WTC11 (cell line): ENCODE data around the gene OBSCN. TPM values are rescaled to one million over a fixed set of nuclear protein-coding genes. Genes with fewer than 3 reads are reported as not detected.

Experiments
- ATAC-seq: fragments of 200-7000 bp; cut with Tn5 transposase; 2 replicates; pipeline ENCODE4 v1.10.0; 2021; ENCODE audit warnings: mild to moderate bottlenecking, moderate library complexity
- CTCF ChIA-PET: fragments of 300-600 bp; sonication (Branson Sonifier 250); formaldehyde crosslinking; loops from one replicate; lab custom pipeline; 2021; ENCODE audit warnings: antibody characterized with exemption; lab: Charles Lee
- POLR2A ChIA-PET: fragments of 350-600 bp; sonication (Branson Sonifier 250); formaldehyde crosslinking; loops from one replicate; lab custom pipeline; 2021; ENCODE audit warnings: antibody characterized with exemption; lab: Charles Lee
- DNase-seq: peaks from one replicate; pipeline ENCODE4 v3.0.0; 2021; ENCODE audit warnings: low spot score
- H3K27ac Mint-ChIP-seq: 2 replicates; pipeline ENCODE4 v1.8.0; 2021; ENCODE audit warnings: mixed read lengths
- H3K27me3 Mint-ChIP-seq: 2 replicates; pipeline ENCODE4 v1.8.0; 2021; ENCODE audit warnings: low read depth, mild to moderate bottlenecking, moderate library complexity, mixed read lengths
- H3K36me3 Mint-ChIP-seq: 2 replicates; pipeline ENCODE4 v1.8.0; 2021; ENCODE audit warnings: mixed read lengths
- H3K4me1 Mint-ChIP-seq: 2 replicates; pipeline ENCODE4 v1.8.0; 2022; ENCODE audit warnings: mixed read lengths
- H3K4me3 Mint-ChIP-seq: 2 replicates; pipeline ENCODE4 v1.8.0; 2021; ENCODE audit warnings: mild to moderate bottlenecking, moderate library complexity, mixed read lengths
- H3K9me3 Mint-ChIP-seq: 2 replicates; pipeline ENCODE4 v1.8.0; 2021; ENCODE audit warnings: mixed read lengths
- ATF1 ChIP-seq: sonication (generic); formaldehyde crosslinking; IDR thresholded peaks from 2 replicates; pipeline ENCODE4 v1.8.1; 2023; ENCODE audit warnings: mild to moderate bottlenecking, moderate library complexity, missing genetic modification reagents
- ATF3 ChIP-seq: sonication (generic); formaldehyde crosslinking; conservative IDR thresholded peaks from 2 replicates; pipeline ENCODE4 v1.8.1; 2022; ENCODE audit warnings: mild to moderate bottlenecking, missing genetic modification reagents
- ATF6 ChIP-seq: sonication (generic); formaldehyde crosslinking; IDR thresholded peaks from 2 replicates; pipeline ENCODE4 v1.8.1; 2023; ENCODE audit warnings: mild to moderate bottlenecking, missing genetic modification reagents
- CBFB ChIP-seq: sonication (generic); formaldehyde crosslinking; IDR thresholded peaks from 2 replicates; pipeline ENCODE4 v1.8.1; 2022; ENCODE audit warnings: mild to moderate bottlenecking, low read depth, missing genetic modification reagents
- CDX4 ChIP-seq: fragments of 250-450 bp; sonication (Bioruptor Pico); IDR thresholded peaks from 2 replicates; pipeline ENCODE4 v1.9.0; 2021; ENCODE audit warnings: moderate library complexity, mild to moderate bottlenecking, inconsistent platforms, borderline replicate concordance
- CREM ChIP-seq: sonication (generic); formaldehyde crosslinking; IDR thresholded peaks from 2 replicates; pipeline ENCODE4 v1.8.1; 2022; ENCODE audit warnings: mild to moderate bottlenecking, missing genetic modification reagents, moderate library complexity
- E2F4 ChIP-seq: sonication (generic); formaldehyde crosslinking; IDR thresholded peaks from 2 replicates; pipeline ENCODE4 v1.8.1; 2022; ENCODE audit warnings: low read depth, mild to moderate bottlenecking, moderate library complexity, missing genetic modification reagents, borderline replicate concordance
- EMX1 ChIP-seq: fragments of 250-450 bp; sonication (Bioruptor Pico); IDR thresholded peaks from 2 replicates; pipeline ENCODE4 v1.8.0; 2021; ENCODE audit warnings: mild to moderate bottlenecking
- ESRRA ChIP-seq: sonication (generic); formaldehyde crosslinking; IDR thresholded peaks from 2 replicates; pipeline ENCODE4 v1.8.1; 2022; ENCODE audit warnings: mild to moderate bottlenecking, missing genetic modification reagents, borderline replicate concordance
- FOXP1 ChIP-seq: sonication (generic); formaldehyde crosslinking; IDR thresholded peaks from 2 replicates; pipeline ENCODE4 v1.8.0; 2022; ENCODE audit warnings: missing genetic modification reagents, mild to moderate bottlenecking, moderate library complexity, borderline replicate concordance
- MAX ChIP-seq: sonication (generic); formaldehyde crosslinking; IDR thresholded peaks from 2 replicates; pipeline ENCODE4 v1.8.0; 2022; ENCODE audit warnings: mild to moderate bottlenecking, missing genetic modification reagents
- MXD4 ChIP-seq: fragments of 250-450 bp; sonication (Bioruptor Pico); IDR thresholded peaks from 2 replicates; pipeline ENCODE4 v1.8.0; 2021; ENCODE audit warnings: mild to moderate bottlenecking, moderate library complexity, borderline replicate concordance
- MYBL2 ChIP-seq: sonication (generic); formaldehyde crosslinking; IDR thresholded peaks from 2 replicates; pipeline ENCODE4 v1.8.1; 2023; ENCODE audit warnings: mild to moderate bottlenecking, moderate library complexity, missing genetic modification reagents
- NFATC4 ChIP-seq: fragments of 250-450 bp; sonication (Bioruptor Pico); IDR thresholded peaks from 2 replicates; pipeline ENCODE4 v1.9.0; 2021; ENCODE audit warnings: mild to moderate bottlenecking
- NR1H2 ChIP-seq: sonication (generic); formaldehyde crosslinking; IDR thresholded peaks from 2 replicates; pipeline ENCODE4 v1.9.0; 2021; ENCODE audit warnings: mild to moderate bottlenecking, moderate library complexity, missing genetic modification reagents
- NR3C1 ChIP-seq: sonication (generic); formaldehyde crosslinking; conservative IDR thresholded peaks from 2 replicates; pipeline ENCODE4 v1.8.1; 2023; ENCODE audit warnings: low read depth, mild to moderate bottlenecking, missing genetic modification reagents
- SP1 ChIP-seq: sonication (generic); formaldehyde crosslinking; conservative IDR thresholded peaks from 2 replicates; pipeline ENCODE4 v1.8.1; 2022; ENCODE audit warnings: missing genetic modification reagents
- STAT6 ChIP-seq: sonication (generic); formaldehyde crosslinking; conservative IDR thresholded peaks from 2 replicates; pipeline ENCODE4 v1.8.1; 2023; ENCODE audit warnings: mild to moderate bottlenecking, low read depth, missing genetic modification reagents, moderate library complexity
- TEAD4 ChIP-seq: sonication (generic); formaldehyde crosslinking; IDR thresholded peaks from 2 replicates; pipeline ENCODE4 v1.8.0; 2022; ENCODE audit warnings: mild to moderate bottlenecking, missing genetic modification reagents
- ZNF416 ChIP-seq: fragments of 250-450 bp; sonication (Bioruptor Pico); IDR thresholded peaks from 2 replicates; pipeline ENCODE4 v1.9.0; 2021; ENCODE audit warnings: mild to moderate bottlenecking, inconsistent platforms
- ZNF425 ChIP-seq: fragments of 250-450 bp; sonication (Bioruptor Pico); conservative IDR thresholded peaks from 2 replicates; pipeline ENCODE4 v1.9.0; 2021; ENCODE audit warnings: mild to moderate bottlenecking
- ZSCAN18 ChIP-seq: fragments of 250-450 bp; sonication (Bioruptor Pico); IDR thresholded peaks from 2 replicates; pipeline ENCODE4 v2.1.2; 2022; ENCODE audit warnings: mild to moderate bottlenecking, moderate library complexity
- total RNA-seq: library from RNA; stranded (reverse); gene quantifications from 3 replicates; pipeline ENCODE4 v1.2.3, GENCODE V29; 2021

OBSCN gene
- total RNA-seq, 1 experiment from 2014 or later = 38.8 TPM

- no peak for TF ChIP-seq CDX4 (CRISPR knock-in tag)
- no peak for TF ChIP-seq STAT6
Observed at GRCh38 chr1:228345201-228345930, 137.5 kb downstream of the OBSCN start (continued).

GRCh38 chr1:228346731-228347130 is 138.9 kb downstream of the OBSCN start:
- Mint-ChIP-seq H3K4me1 (no peaks in the 10 kb centered on the region), H3K9me3 (peaks cover 12% of the 10 kb centered on the region), H3K27ac (no peak overlapping the region), H3K4me3 (no peak overlapping the region), H3K36me3 (peaks cover 11% of the 10 kb centered on the region), H3K27me3 (no peaks in the 10 kb centered on the region)
- no peak for DNase-seq
- POLR2A ChIA-PET = no interaction called here
- CTCF ChIA-PET = no interaction called here
- ATAC-seq = no peak
- TF ChIP-seq CDX4 (CRISPR knock-in tag) (no peak), ZNF416 (CRISPR knock-in tag) (no peak), ATF6 (CRISPR knock-in tag) (no peak), NR3C1 (no peak), MAX (CRISPR knock-in tag) (no peak), ZNF425 (no peak), NFATC4 (no peak)

GRCh38 chr1:228347181-228347580 is 139.3 kb downstream of the OBSCN start:
- Mint-ChIP-seq H3K36me3 (peaks cover 11% of the 10 kb centered on the region), H3K9me3 (peaks cover 12% of the 10 kb centered on the region), H3K4me1 (no peaks in the 10 kb centered on the region), H3K27me3 (no peaks in the 10 kb centered on the region), H3K4me3 (no peak overlapping the region), H3K27ac (no peak overlapping the region)
- no peak for DNase-seq
- ChIA-PET POLR2A (no interaction called here), CTCF (no interaction called here)
- no peak for ATAC-seq
- TF ChIP-seq ZSCAN18 (no peak), TEAD4 (CRISPR knock-in tag) (no peak), CREM (CRISPR knock-in tag) (no peak), FOXP1 (CRISPR knock-in tag) (no peak), CBFB (CRISPR knock-in tag) (no peak), ATF1 (CRISPR knock-in tag) (no peak), ATF3 (CRISPR knock-in tag) (no peak), E2F4 (no peak), MYBL2 (CRISPR knock-in tag) (no peak), NR1H2 (CRISPR knock-in tag) (no peak), EMX1 (no peak), SP1 (no peak), MXD4 (CRISPR knock-in tag) (no peak), ESRRA (CRISPR knock-in tag) (no peak)
